H1 (cell line): ENCODE measurements around the gene SLK. TPM values are rescaled to one million over a fixed set of nuclear protein-coding genes. Genes with fewer than 3 reads are reported as not detected.

Experiments used
- ASH2L ChIP-seq: fragments of 200-600, 300-600 bp; sonication (generic); IDR thresholded peaks from one replicate; pipeline ENCODE4 v1.7.1; 2017; ENCODE audit warnings: low read length
- CHD1 ChIP-seq: IDR thresholded peaks from 2 replicates; pipeline ENCODE4 v1.6.1; 2012; ENCODE audit warnings: low read depth, low read length, improper control_type of control experiment
- EGR1 ChIP-seq: IDR thresholded peaks from 2 replicates; pipeline ENCODE4 v1.6.1; 2011; ENCODE audit warnings: low read depth, low read length, borderline replicate concordance
- HDAC6 ChIP-seq: IDR thresholded peaks from one replicate; pipeline ENCODE4 v1.7.1; 2012; ENCODE audit warnings: low read depth, mild to moderate bottlenecking, inconsistent platforms, low read length, moderate library complexity
- KDM1A ChIP-seq: fragments of 200-600, 300-600 bp; sonication (generic); IDR thresholded peaks from 2 replicates; pipeline ENCODE4 v1.7.1; 2016; ENCODE audit warnings: mild to moderate bottlenecking, low read length, borderline replicate concordance
- NANOG ChIP-seq: IDR thresholded peaks from 2 replicates; pipeline ENCODE4 v1.6.1; 2011; ENCODE audit warnings: low read length, low read depth, mild to moderate bottlenecking, inconsistent platforms; ENCODE audit not compliant: insufficient read depth, poor library complexity, severe bottlenecking
- NRF1 ChIP-seq: IDR thresholded peaks from 2 replicates; pipeline ENCODE4 v1.6.1; 2011; ENCODE audit warnings: mild to moderate bottlenecking, low read depth, low read length, improper control_type of control experiment
- POLR2AphosphoS5 ChIP-seq: IDR thresholded peaks from 2 replicates; pipeline ENCODE4 v1.6.1; 2011; ENCODE audit warnings: low read depth, low read length
- RXRA ChIP-seq: IDR thresholded peaks from 2 replicates; pipeline ENCODE4 v1.6.1; 2011; ENCODE audit warnings: low read depth, mild to moderate bottlenecking, low read length, moderate library complexity; ENCODE audit not compliant: insufficient read depth
- TAF7 ChIP-seq: optimal IDR thresholded peaks from 2 replicates; pipeline ENCODE3; 2011; ENCODE audit warnings: low read depth, mild to moderate bottlenecking, inconsistent platforms, low read length, moderate library complexity, borderline replicate concordance
- polyA plus RNA-seq, 7 experiments: library from polyadenylated mRNA; depleted of rRNA in 3 of 7; stranded (reverse) in 5 of 7; unstranded in 2 of 7; fragments of >200 nt in 5 of 7; fragments of 200-250 nt in 2 of 7; gene quantifications; 1 replicate in 5 of 7; 2 replicates in 1 of 7; 4 replicates in 1 of 7; pipeline versions ENCODE4 v1.2.1 to v1.2.3, GENCODE V29; 2011 to 2013; ENCODE audit warnings: missing spikeins in 2 of 7, mixed read lengths in 2 of 7
- total RNA-seq: library from RNA; stranded (reverse); fragmentation: NEBNext Ultra II Directional; extraction: Animal tissue kit (Norgen Biotek cat#: 25700); gene quantifications from 2 replicates; pipeline ENCODE4 v1.2.1, GENCODE V29; 2021
- TF ChIP-seq, protein P1 (sequence below): fragments of 300-600 bp; sonication (generic); IDR thresholded peaks from 2 replicates; pipeline ENCODE4 v1.7.1; 2012; ENCODE audit warnings: low read length, moderate library complexity, mild to moderate bottlenecking, inconsistent platforms; ENCODE audit not compliant: insufficient replicate concordance

Gene SLK
- total and polyA plus RNA-seq, 2 of the 8 experiments (the other 6 are each of a cell fraction or from before 2014, with no cell fraction given): 2.7 to 18.3 TPM

DNA sequence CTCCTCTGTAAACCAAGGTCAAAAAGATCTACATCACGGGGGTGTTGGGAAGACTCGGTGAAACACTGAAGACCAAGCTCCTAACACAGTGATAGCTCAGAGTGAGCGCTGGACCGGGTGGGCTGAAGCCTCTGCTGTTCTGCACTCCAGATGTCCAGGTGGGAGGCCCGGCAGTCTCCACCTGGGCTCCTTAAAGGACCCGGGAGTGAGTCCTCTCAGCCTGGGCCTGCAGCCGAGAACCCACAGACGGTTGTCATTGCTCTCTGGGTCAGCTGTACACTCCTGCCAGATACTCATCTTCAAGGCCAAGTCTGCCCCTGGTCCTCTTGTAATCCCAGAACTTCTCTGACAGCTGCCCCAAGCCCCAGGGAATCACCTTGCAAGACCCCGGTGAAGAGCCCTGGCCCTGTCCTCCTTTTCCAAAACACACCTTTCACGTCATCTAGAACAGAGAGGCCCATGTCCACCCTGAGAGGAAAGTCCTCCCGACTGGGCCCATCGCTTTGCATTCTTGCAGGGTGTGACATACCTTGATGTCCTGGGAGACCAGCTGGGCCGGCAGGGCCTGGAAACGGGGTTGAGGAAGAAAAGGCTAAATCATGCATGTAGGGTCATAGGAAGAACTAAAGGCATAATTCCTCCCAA lies 75.1 kb downstream of the SLK start (continued):
- TF ChIP-seq, protein P1, sequence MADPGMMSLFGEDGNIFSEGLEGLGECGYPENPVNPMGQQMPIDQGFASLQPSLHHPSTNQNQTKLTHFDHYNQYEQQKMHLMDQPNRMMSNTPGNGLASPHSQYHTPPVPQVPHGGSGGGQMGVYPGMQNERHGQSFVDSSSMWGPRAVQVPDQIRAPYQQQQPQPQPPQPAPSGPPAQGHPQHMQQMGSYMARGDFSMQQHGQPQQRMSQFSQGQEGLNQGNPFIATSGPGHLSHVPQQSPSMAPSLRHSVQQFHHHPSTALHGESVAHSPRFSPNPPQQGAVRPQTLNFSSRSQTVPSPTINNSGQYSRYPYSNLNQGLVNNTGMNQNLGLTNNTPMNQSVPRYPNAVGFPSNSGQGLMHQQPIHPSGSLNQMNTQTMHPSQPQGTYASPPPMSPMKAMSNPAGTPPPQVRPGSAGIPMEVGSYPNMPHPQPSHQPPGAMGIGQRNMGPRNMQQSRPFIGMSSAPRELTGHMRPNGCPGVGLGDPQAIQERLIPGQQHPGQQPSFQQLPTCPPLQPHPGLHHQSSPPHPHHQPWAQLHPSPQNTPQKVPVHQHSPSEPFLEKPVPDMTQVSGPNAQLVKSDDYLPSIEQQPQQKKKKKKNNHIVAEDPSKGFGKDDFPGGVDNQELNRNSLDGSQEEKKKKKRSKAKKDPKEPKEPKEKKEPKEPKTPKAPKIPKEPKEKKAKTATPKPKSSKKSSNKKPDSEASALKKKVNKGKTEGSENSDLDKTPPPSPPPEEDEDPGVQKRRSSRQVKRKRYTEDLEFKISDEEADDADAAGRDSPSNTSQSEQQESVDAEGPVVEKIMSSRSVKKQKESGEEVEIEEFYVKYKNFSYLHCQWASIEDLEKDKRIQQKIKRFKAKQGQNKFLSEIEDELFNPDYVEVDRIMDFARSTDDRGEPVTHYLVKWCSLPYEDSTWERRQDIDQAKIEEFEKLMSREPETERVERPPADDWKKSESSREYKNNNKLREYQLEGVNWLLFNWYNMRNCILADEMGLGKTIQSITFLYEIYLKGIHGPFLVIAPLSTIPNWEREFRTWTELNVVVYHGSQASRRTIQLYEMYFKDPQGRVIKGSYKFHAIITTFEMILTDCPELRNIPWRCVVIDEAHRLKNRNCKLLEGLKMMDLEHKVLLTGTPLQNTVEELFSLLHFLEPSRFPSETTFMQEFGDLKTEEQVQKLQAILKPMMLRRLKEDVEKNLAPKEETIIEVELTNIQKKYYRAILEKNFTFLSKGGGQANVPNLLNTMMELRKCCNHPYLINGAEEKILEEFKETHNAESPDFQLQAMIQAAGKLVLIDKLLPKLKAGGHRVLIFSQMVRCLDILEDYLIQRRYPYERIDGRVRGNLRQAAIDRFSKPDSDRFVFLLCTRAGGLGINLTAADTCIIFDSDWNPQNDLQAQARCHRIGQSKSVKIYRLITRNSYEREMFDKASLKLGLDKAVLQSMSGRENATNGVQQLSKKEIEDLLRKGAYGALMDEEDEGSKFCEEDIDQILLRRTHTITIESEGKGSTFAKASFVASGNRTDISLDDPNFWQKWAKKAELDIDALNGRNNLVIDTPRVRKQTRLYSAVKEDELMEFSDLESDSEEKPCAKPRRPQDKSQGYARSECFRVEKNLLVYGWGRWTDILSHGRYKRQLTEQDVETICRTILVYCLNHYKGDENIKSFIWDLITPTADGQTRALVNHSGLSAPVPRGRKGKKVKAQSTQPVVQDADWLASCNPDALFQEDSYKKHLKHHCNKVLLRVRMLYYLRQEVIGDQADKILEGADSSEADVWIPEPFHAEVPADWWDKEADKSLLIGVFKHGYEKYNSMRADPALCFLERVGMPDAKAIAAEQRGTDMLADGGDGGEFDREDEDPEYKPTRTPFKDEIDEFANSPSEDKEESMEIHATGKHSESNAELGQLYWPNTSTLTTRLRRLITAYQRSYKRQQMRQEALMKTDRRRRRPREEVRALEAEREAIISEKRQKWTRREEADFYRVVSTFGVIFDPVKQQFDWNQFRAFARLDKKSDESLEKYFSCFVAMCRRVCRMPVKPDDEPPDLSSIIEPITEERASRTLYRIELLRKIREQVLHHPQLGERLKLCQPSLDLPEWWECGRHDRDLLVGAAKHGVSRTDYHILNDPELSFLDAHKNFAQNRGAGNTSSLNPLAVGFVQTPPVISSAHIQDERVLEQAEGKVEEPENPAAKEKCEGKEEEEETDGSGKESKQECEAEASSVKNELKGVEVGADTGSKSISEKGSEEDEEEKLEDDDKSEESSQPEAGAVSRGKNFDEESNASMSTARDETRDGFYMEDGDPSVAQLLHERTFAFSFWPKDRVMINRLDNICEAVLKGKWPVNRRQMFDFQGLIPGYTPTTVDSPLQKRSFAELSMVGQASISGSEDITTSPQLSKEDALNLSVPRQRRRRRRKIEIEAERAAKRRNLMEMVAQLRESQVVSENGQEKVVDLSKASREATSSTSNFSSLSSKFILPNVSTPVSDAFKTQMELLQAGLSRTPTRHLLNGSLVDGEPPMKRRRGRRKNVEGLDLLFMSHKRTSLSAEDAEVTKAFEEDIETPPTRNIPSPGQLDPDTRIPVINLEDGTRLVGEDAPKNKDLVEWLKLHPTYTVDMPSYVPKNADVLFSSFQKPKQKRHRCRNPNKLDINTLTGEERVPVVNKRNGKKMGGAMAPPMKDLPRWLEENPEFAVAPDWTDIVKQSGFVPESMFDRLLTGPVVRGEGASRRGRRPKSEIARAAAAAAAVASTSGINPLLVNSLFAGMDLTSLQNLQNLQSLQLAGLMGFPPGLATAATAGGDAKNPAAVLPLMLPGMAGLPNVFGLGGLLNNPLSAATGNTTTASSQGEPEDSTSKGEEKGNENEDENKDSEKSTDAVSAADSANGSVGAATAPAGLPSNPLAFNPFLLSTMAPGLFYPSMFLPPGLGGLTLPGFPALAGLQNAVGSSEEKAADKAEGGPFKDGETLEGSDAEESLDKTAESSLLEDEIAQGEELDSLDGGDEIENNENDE: no peak
- TF ChIP-seq ASH2L (no peak), CHD1 (no peak), HDAC6 (no peak), NRF1 (no peak), KDM1A (no peak), RXRA (no peak), POLR2AphosphoS5 (no peak), TAF7 (no peak), EGR1 (no peak), NANOG (no peak)
